GM19351 (cell line): ENCODE measurements around the gene RBM48.
"Not testable (repeated sequence)": the region's sequence is repeated elsewhere in the genome, so short reads cannot be mapped to it uniquely, and the experiment has no call there.

Experiments used
- ATAC-seq: cut with Tn5 transposase; IDR thresholded peaks from one replicate; pipeline ENCODE4 v1.9.1; 2021; ENCODE audit warnings: mild to moderate bottlenecking, moderate library complexity; ENCODE audit not compliant: unreplicated experiment

RBM48 gene

DNA sequence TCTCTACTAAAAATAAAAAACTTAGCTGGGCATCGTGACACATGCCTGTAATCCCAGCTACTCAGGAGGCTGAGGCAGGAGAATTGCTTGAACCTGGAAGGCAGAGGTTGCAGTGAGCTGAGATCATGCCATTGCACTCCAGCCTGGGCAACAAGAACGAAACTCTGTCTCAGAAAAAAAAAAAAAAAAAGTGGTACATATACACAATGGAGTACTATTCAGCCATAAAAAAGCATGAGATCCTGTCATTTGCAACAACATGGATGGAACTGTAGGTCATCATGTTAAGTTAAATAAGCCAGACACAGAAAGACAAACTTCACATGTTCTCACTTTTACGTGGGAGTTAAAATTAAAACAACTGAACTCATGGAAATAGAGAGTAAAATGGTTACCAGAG lies 14.9 kb downstream of the RBM48 start:
- not testable (repeated sequence) for ATAC-seq

DNA sequence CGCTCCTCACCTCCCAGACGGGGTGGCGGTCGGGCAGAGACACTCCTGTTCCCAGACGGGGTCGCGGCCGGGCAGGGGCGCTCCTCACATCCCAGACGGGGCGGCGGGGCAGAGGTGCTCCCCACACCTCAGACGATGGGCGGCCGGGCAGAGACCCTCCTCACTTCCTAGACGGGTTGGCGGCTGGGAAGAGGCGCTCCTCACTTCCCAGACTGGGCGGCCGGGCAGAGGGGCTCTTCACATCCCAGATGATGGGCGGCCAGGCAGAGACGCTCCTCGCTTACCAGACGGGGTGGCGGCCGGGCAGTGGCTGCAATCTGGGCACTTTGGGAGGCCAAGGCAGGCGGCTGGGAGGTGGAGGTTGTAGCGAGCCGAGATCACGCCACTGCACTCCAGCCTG lies 16.5 kb downstream of the RBM48 start:
- ATAC-seq = not testable (repeated sequence)

GRCh38 chr7:92546856-92547497 lies 18.4 kb downstream of the RBM48 start:
- no peak for ATAC-seq

GRCh38 chr7:92547579-92547978 lies 19.0 kb downstream of the RBM48 start:
- no peak for ATAC-seq

- no peak for ATAC-seq
These were observed 21.6 kb downstream of the RBM48 start for GRCh38 chr7:92550194-92550593.

DNA sequence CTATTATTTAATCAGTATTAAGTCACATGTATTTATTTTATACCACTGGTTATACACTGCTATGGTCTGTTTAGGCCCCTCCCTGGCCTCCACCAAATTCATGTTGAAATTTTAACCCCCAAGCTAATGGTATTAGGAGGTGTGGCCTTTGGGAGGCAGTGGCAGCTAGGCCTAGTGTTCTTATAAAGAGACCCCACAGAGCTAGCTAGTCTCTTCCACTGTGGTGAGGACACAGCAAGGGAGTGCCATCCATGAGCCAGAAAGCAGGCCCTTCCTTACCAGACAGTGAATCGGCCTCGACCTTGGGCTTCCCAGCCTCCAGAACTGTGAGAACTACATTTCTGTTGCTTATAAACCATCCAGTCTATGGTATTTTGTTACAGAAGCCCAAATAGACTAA lies 28.7 kb downstream of the RBM48 start:
- ATAC-seq = no peak

GRCh38 chr7:92557808-92558362 lies 29.3 kb downstream of the RBM48 start:
- no peak for ATAC-seq

- ATAC-seq = no peak
These were observed 32.0 kb downstream of the RBM48 start for GRCh38 chr7:92560602-92561001.

DNA sequence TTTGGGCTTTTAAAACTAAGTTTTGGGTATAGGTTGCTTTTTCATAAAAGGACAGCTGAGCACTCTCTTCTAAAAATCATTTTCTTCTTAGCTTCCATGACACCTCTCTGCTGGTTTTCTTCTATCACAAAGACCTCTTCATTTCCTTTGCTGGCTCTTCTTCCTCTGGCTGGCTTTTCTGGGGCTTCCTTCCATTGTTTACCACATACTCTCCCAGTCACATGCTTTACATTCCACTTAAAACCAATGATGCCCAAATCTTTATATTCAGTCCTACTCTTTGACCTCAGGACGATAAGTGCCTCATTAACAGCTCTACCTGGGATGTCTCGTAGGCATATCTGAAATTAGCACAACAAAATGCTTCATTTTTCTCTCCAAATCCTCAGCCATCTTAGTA lies 34.8 kb downstream of the RBM48 start:
- no peak for ATAC-seq

GRCh38 chr7:92567460-92567859 lies 38.9 kb downstream of the RBM48 start:
- no peak for ATAC-seq

DNA sequence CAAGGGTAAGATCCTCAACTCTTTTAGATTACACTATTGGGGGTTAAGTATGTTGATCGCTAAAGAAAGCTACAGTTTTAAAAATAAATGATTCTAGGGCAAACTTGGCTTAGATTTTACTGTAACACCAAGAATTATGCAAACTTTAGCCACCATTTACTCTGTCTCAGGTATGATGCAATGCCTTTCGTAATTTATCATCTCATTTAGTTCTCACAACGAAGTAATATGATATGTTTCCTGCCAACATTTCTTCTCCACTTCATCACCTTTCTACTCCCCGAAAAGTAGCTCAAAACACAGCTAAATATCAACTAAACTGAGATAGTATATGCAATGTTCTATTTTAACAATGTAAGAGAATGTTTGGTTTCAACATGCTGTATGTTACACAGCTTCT lies 40.5 kb downstream of the RBM48 start:
- no peak for ATAC-seq

DNA sequence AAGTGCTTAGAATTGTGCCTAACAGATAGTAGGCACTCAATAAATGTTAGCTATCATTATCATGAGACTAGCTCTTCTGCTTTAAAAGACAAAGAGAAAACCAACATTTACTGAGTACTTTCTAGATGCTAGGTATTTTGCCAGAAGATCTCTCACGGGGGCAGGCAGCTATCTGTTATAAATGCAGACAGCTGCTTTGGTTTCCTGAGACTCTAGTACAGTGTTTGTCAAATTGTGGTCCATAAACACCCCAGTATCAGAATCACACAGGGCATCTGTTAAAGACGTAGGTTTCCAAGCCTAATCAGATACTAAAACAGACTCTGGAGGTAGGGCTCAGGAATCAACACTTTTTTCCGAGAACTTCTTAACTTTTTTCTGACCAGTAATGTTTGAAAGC lies 47.7 kb downstream of the RBM48 start:
- no peak for ATAC-seq

DNA sequence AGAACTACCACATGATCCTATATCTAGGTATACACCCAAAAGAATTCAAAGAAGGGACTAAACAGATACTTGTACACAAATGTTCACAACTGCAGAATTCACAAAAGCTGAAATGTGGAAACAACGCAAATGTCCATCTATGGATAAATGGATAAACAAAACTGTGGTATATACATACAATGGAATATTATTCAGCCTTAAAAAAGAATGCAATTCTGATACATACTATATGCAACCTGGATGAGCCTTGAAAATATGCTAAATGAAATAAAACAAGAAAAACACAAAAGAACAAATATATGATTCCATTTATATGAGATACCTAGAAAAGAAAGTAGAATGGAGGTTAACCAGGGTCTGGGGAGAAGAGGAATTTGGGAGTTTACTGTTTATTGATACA lies 54.4 kb downstream of the RBM48 start:
- ATAC-seq = no peak

DNA sequence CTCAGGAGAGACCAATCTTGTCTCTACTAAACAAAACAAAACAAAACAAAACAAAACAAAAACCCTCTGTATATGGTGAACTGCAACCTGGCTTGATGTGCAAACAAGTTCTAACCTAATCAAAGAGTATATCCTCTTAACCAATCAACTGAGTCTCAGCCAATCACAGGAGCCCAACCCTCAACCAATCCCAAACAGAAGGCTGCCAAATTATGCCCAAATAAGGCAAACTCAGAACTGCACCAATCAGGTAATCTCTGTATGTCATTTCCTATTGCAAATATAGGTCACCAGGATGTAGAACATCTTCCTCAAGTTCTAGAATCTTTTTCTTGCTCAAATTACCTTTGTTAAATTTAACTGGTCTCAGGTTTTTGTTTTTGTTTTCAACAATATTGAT lies 56.4 kb downstream of the RBM48 start:
- ATAC-seq = no peak

- ATAC-seq = no peak
These were observed 57.8 kb downstream of the RBM48 start for GRCh38 chr7:92586403-92586802.

DNA sequence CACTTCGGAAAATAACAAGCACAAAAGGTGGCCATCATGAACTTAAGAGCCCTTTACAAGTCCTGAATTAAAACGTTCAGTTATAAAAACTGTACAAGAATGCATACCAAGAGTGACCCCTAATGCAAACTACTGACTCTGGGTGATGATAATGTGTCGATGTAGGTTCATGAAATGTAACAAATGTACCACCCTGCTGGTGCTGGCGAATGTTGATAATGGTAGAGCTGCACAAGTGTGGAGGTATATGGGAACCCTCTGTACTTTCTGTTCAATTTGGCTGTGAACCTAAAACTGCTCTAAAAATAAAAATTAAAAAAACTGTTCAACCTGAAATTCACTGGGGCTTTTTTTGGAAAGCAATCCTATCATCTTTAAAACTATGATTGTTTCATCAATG lies 58.2 kb downstream of the RBM48 start:
- ATAC-seq = no peak
